ENCODE measurements around the gene GART. TPM values are rescaled to one million over a fixed set of nuclear protein-coding genes. Genes with fewer than 3 reads are reported as not detected.

Gene GART
- total RNA-seq, 1 experiment from 2014 or later = 132 TPM

DNA sequence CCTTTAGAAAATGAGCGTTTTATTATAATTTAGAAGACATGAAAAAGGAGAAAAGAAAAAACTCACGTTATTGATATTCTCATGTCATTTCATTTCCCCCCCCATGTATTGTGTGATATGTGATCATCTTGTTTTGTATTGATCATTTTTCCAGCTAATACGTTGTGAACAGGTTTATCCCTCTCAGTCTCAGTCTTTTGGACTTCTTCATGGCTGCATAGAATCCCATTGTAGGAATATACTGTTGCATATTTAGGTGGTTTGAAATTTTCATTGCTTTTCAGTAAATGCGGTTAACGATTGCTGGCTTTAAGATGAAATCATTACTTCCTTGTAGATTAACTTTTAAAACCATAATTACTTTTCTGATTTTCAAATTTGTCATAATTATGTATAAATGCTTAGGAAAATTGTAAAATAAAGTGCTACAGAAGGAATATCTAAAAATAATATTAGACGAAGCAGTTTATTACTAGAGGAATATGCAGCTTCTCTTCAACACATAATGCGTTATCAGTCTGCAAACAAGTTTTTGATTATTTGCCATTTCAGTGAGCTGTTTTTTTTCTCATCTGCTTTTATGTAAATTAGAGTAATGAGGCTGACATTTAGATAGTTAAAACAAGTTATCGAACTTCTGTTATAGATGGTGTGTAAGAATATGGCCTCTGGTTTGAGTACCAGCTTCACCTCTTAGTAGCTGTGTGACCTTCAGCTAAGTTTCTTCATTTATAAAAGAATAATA, 2.7 kb upstream of the GART start:
- DNase-seq (ENCODE audit: low read depth, low spot score) (no peak), ATAC-seq (no peak)
- intact Hi-C loops (cut with micrococcal nuclease; ENCODE audit: unreplicated experiment) (no loop called here), in situ Hi-C loops (cut with HindIII; ENCODE audit: low pct_unique_long_range_greater_than_20kb, low sequenced_read_pairs) (no loop called here)
- ChIA-PET CTCF (no interaction called here), POLR2A (interaction anchor here (0.6 kb wide), 1 partner anchor 978 kb away, joined by 5 read pairs; no protein-coding TSS in a partner anchor)
- H3K4me1 ChIP-seq (ENCODE audit: control insufficient read depth, insufficient read depth, low read length) = peaks cover 10% of the 10 kb centered on the region
- no peak for TF ChIP-seq SIN3A (IDR thresholded peaks at IDR 0.05; ENCODE audit: borderline replicate concordance, insufficient read depth, low read depth, low read length)
- TF ChIP-seq TCF7L2 (IDR thresholded peaks at IDR 0.05; ENCODE audit: low read depth, low read length) = no peak
- TF ChIP-seq, protein P1, sequence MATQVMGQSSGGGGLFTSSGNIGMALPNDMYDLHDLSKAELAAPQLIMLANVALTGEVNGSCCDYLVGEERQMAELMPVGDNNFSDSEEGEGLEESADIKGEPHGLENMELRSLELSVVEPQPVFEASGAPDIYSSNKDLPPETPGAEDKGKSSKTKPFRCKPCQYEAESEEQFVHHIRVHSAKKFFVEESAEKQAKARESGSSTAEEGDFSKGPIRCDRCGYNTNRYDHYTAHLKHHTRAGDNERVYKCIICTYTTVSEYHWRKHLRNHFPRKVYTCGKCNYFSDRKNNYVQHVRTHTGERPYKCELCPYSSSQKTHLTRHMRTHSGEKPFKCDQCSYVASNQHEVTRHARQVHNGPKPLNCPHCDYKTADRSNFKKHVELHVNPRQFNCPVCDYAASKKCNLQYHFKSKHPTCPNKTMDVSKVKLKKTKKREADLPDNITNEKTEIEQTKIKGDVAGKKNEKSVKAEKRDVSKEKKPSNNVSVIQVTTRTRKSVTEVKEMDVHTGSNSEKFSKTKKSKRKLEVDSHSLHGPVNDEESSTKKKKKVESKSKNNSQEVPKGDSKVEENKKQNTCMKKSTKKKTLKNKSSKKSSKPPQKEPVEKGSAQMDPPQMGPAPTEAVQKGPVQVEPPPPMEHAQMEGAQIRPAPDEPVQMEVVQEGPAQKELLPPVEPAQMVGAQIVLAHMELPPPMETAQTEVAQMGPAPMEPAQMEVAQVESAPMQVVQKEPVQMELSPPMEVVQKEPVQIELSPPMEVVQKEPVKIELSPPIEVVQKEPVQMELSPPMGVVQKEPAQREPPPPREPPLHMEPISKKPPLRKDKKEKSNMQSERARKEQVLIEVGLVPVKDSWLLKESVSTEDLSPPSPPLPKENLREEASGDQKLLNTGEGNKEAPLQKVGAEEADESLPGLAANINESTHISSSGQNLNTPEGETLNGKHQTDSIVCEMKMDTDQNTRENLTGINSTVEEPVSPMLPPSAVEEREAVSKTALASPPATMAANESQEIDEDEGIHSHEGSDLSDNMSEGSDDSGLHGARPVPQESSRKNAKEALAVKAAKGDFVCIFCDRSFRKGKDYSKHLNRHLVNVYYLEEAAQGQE (IDR thresholded peaks at IDR 0.05; ENCODE audit: insufficient read depth in 1 of 2, low read depth in 2 of 2, low read length in 1 of 2) = no peak
- no peak for TF ChIP-seq POLR2AphosphoS5 (IDR thresholded peaks at IDR 0.05; ENCODE audit: low read depth, low read length)
- TF ChIP-seq, protein P2, sequence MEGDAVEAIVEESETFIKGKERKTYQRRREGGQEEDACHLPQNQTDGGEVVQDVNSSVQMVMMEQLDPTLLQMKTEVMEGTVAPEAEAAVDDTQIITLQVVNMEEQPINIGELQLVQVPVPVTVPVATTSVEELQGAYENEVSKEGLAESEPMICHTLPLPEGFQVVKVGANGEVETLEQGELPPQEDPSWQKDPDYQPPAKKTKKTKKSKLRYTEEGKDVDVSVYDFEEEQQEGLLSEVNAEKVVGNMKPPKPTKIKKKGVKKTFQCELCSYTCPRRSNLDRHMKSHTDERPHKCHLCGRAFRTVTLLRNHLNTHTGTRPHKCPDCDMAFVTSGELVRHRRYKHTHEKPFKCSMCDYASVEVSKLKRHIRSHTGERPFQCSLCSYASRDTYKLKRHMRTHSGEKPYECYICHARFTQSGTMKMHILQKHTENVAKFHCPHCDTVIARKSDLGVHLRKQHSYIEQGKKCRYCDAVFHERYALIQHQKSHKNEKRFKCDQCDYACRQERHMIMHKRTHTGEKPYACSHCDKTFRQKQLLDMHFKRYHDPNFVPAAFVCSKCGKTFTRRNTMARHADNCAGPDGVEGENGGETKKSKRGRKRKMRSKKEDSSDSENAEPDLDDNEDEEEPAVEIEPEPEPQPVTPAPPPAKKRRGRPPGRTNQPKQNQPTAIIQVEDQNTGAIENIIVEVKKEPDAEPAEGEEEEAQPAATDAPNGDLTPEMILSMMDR (IDR thresholded peaks at IDR 0.05) = no peak
- H3K27ac ChIP-seq (ENCODE audit: low read length) = peak overlapping the region; percentile 98
- no peaks in the 10 kb centered on the region for H3K27me3 ChIP-seq (ENCODE audit: control insufficient read depth, insufficient read depth, low read length)
- peak overlapping the region; percentile 69 to 96 for H3K4me3 ChIP-seq (ENCODE audit: low read depth in 2 of 2, low read length in 2 of 2)
- no TSS peak for BruUV-seq (replicated peaks)
- peaks cover 32% of the 10 kb centered on the region for H3K36me3 ChIP-seq (ENCODE audit: control insufficient read depth, insufficient read depth, low read length)
- H3K9me3 ChIP-seq (ENCODE audit: control insufficient read depth, insufficient read depth, low read depth, low read length) = no peaks in the 10 kb centered on the region

DNA sequence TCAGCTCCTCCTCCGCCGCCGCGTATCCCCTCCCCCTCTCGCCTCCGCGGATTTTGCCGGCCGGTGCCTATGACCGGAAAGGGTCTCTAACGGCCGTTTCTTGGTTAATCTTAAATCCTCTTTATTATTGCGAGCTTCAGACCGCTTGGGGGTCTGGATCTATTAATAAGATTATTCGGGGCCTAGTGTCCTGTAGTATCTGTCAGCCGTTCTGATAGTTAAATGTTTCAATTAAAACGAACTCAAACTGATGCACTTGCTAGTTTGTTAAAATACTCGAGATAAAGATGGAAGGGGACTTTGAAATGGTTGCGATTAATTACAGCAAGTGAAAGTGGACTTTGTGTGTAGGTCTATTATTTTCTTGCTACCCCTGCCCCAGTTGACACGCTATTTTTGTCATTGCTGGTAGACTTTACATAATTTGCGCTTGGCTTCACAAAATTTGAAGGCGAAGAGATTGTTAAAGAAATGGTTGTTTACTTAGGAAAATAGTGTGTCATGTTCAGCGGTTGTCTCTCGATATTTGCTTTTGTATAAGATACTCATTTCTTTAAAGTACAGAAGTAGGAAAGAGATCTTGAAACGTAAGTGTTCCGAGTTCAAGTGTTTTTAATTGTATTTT, 1.7 kb upstream of the GART start:
- no peaks in the 10 kb centered on the region for H3K27me3 ChIP-seq (ENCODE audit: control insufficient read depth, insufficient read depth, low read length)
- peaks cover 25% of the 10 kb centered on the region for H3K36me3 ChIP-seq (ENCODE audit: control insufficient read depth, insufficient read depth, low read length)
- no peaks in the 10 kb centered on the region for H3K9me3 ChIP-seq (ENCODE audit: control insufficient read depth, insufficient read depth, low read depth, low read length)
- ChIA-PET CTCF (no interaction called here), POLR2A (interaction anchor here (0.6 to 0.7 kb wide), 6 partner anchors 49 to 1086 kb away, joined by 3 to 9 read pairs (median 6); no protein-coding TSS in a partner anchor)
- H3K27ac ChIP-seq (ENCODE audit: low read length) = peak overlapping the region; percentile 98
- in situ Hi-C loops (cut with HindIII; ENCODE audit: low pct_unique_long_range_greater_than_20kb, low sequenced_read_pairs) (no loop called here), intact Hi-C loops (cut with micrococcal nuclease; ENCODE audit: unreplicated experiment) (no loop called here)
- BruUV-seq (replicated peaks) = no TSS peak
- H3K4me3 ChIP-seq (ENCODE audit: low read depth in 2 of 2, low read length in 2 of 2) = peak overlapping the region; percentile 69 to 96
- no peak for TF ChIP-seq TCF7L2 (IDR thresholded peaks at IDR 0.05; ENCODE audit: low read depth, low read length)
- TF ChIP-seq POLR2AphosphoS5 (IDR thresholded peaks at IDR 0.05; ENCODE audit: low read depth, low read length) = no peak
- TF ChIP-seq, protein P2 (IDR thresholded peaks at IDR 0.05) = no peak
- TF ChIP-seq, protein P1 (IDR thresholded peaks at IDR 0.05; ENCODE audit: insufficient read depth in 1 of 2, low read depth in 2 of 2, low read length in 1 of 2) = no peak
- no peak for TF ChIP-seq SIN3A (IDR thresholded peaks at IDR 0.05; ENCODE audit: borderline replicate concordance, insufficient read depth, low read depth, low read length)
- H3K4me1 ChIP-seq (ENCODE audit: control insufficient read depth, insufficient read depth, low read length) = peaks cover 10% of the 10 kb centered on the region
- DNase-seq (ENCODE audit: low read depth, low spot score) = no peak
- ATAC-seq = peak; percentile 57; the same call in 1 of the 2 replicates

Measured in Panc1 (cell line).